ENCODE measurements around the gene SUMO2. TPM values are rescaled to one million over a fixed set of nuclear protein-coding genes. Genes with fewer than 3 reads are reported as not detected.

Gene SUMO2
- total RNA-seq, 1 experiment from 2014 or later, result 650 TPM

- POLR2A ChIA-PET, result interaction anchor here (1.0 kb wide), 1 partner anchor 15 kb away, joined by 4 read pairs; the partner anchor contains the start of gene ARMC7
- H3K27ac Mint-ChIP-seq, result peak overlapping the region; percentile 23; the same call in 1 of the 2 replicates
Observed at GRCh38 chr17:75124041-75124818, 58.5 kb downstream of the SUMO2 start.

GRCh38 chr17:75118307-75118706, 64.5 kb downstream of the SUMO2 start:
- DNase-seq (ENCODE audit: low spot score) (no peak), ATAC-seq (no peak)
- peaks cover 10% of the 10 kb centered on the region for H3K4me1 Mint-ChIP-seq
- H3K36me3 Mint-ChIP-seq, result peaks cover 11% of the 10 kb centered on the region; the same call in 1 of the 2 replicates
- ChIA-PET POLR2A (interaction anchor here (0.6 kb wide), 1 partner anchor 29 kb away, joined by 5 read pairs; no protein-coding TSS in a partner anchor), CTCF (interaction anchor here (0.7 to 1.9 kb wide), 4 partner anchors 9 to 122 kb away, joined by 3 to 7 read pairs (median 3); partner anchors contain the start of gene NT5C)
- no peaks in the 10 kb centered on the region for H3K27me3 Mint-ChIP-seq (ENCODE audit: low read depth)
- peak overlapping the region; percentile 63; the same call in 1 of the 2 replicates for H3K27ac Mint-ChIP-seq
- H3K9me3 Mint-ChIP-seq, result no peaks in the 10 kb centered on the region
- no peak overlapping the region for H3K4me3 Mint-ChIP-seq
- TF ChIP-seq TEAD4 (CRISPR knock-in tag; IDR thresholded peaks at IDR 0.05), result no peak
- no peak for TF ChIP-seq IRF2 (CRISPR knock-in tag; IDR thresholded peaks at IDR 0.05; ENCODE audit: borderline replicate concordance, low read depth)
- no peak for TF ChIP-seq EMX1 (CRISPR knock-in tag; IDR thresholded peaks at IDR 0.05)
- no peak for TF ChIP-seq SMAD3 (CRISPR knock-in tag; IDR thresholded peaks at IDR 0.05; ENCODE audit: borderline replicate concordance)
- TF ChIP-seq ZNF317 (CRISPR knock-in tag; IDR thresholded peaks at IDR 0.05; ENCODE audit: borderline replicate concordance, low read depth), result no peak
- TF ChIP-seq USF1 (CRISPR knock-in tag; IDR thresholded peaks at IDR 0.05), result no peak
- TF ChIP-seq NFE2L1 (CRISPR knock-in tag; IDR thresholded peaks at IDR 0.05), result no peak

More at GRCh38 chr17:75124041-75124818, 58.5 kb downstream of the SUMO2 start:
- ATAC-seq (no peak), DNase-seq (ENCODE audit: low spot score) (no peak)
- TF ChIP-seq NR3C1 (CRISPR knock-in tag; conservative IDR thresholded peaks at IDR 0.05; ENCODE audit: low read depth) (no peak), FOXJ3 (CRISPR knock-in tag; IDR thresholded peaks at IDR 0.05; ENCODE audit: borderline replicate concordance) (no peak), KAT7 (CRISPR knock-in tag; IDR thresholded peaks at IDR 0.05; ENCODE audit: borderline replicate concordance) (no peak), IRF1 (CRISPR knock-in tag; IDR thresholded peaks at IDR 0.05) (no peak), PREB (CRISPR knock-in tag; IDR thresholded peaks at IDR 0.05; ENCODE audit: borderline replicate concordance) (no peak), ZNF317 (CRISPR knock-in tag; IDR thresholded peaks at IDR 0.05; ENCODE audit: borderline replicate concordance, low read depth) (no peak), ZNF263 (CRISPR knock-in tag; IDR thresholded peaks at IDR 0.05; ENCODE audit: low read depth) (no peak), PRRX2 (CRISPR knock-in tag; IDR thresholded peaks at IDR 0.05) (no peak), ZMAT4 (CRISPR knock-in tag; IDR thresholded peaks at IDR 0.05) (no peak), CBFB (CRISPR knock-in tag; IDR thresholded peaks at IDR 0.05; ENCODE audit: low read depth) (no peak), ZNF138 (CRISPR knock-in tag; conservative IDR thresholded peaks at IDR 0.05) (no peak), AFF4 (CRISPR knock-in tag; IDR thresholded peaks at IDR 0.05; ENCODE audit: borderline replicate concordance) (no peak), NR2C2 (CRISPR knock-in tag; IDR thresholded peaks at IDR 0.05) (no peak), NFE2L1 (CRISPR knock-in tag; IDR thresholded peaks at IDR 0.05) (no peak), CREM (CRISPR knock-in tag; IDR thresholded peaks at IDR 0.05) (no peak), ELF4 (CRISPR knock-in tag; IDR thresholded peaks at IDR 0.05; ENCODE audit: low read depth) (no peak), ZNF219 (CRISPR knock-in tag; IDR thresholded peaks at IDR 0.05; ENCODE audit: borderline replicate concordance) (no peak), RELA (CRISPR knock-in tag; IDR thresholded peaks at IDR 0.05; ENCODE audit: borderline replicate concordance) (no peak), ZNF121 (CRISPR knock-in tag; IDR thresholded peaks at IDR 0.05) (no peak), ZNF232 (CRISPR knock-in tag; IDR thresholded peaks at IDR 0.05) (no peak)
- Mint-ChIP-seq H3K27me3 (ENCODE audit: low read depth) (no peaks in the 10 kb centered on the region), H3K4me1 (peaks cover 10% of the 10 kb centered on the region), H3K36me3 (peaks cover 6% of the 10 kb centered on the region; the same call in 1 of the 2 replicates), H3K4me3 (no peak overlapping the region), H3K9me3 (no peaks in the 10 kb centered on the region)
- CTCF ChIA-PET, result interaction anchor here (1.0 to 2.3 kb wide), 5 partner anchors 11 to 147 kb away, joined by 4 to 26 read pairs (median 6); partner anchors contain the start of genes ARMC7 and MIF4GD
